SIG-M5 treated with dmso at 0.1 percent for 504 hours (cell line): ENCODE results near the gene PTPRM.
"Not testable (repeated sequence)": the region's sequence is repeated elsewhere in the genome, so short reads cannot be mapped to it uniquely, and the experiment has no call there.

ENCODE experiments used
- DNase-seq: peaks from one replicate; lab custom pipeline; 2025; ENCODE audit not compliant: unreplicated experiment; lab: John Stamatoyannopoulos, UW

The PTPRM gene

DNA sequence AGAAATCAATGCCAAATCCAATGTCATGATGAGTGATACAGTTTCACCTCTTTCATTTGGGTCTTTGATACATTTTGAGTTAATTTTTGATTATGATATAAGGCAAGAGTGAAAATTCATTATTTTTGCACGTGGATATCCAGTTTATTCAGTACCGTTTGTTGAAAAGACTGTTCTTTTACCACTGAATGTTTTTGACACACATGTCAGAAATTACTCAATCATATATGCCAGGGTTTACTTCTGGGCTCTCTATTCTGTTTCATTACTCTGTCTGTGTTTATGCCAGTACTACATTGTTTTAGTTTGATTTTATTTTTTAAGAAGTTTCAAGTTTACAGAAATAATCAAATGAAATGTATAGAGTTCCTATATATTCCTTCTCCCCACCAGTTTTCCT, 154.4 kb downstream of the PTPRM start:
- DNase-seq: no peak

DNA sequence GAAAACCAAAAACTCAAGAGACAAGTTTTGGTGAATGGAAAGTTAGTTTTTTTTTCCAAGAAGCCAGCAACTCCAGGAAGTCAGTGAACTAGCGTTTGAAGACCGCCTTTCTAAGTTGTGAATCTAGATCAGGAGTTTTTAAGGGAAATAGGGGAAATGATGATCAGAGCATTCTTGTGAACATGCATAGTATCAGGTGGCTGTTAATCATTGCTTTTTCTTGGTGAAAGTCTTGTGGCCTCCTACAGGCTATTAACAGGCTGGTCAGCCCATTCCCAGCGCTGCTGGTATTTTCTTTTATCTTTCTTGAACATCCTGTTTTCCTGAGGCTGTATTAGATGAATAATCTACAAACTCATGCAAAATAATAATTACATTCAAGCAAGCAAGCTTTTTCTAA, 155.8 kb downstream of the PTPRM start:
- no peak for DNase-seq

DNA sequence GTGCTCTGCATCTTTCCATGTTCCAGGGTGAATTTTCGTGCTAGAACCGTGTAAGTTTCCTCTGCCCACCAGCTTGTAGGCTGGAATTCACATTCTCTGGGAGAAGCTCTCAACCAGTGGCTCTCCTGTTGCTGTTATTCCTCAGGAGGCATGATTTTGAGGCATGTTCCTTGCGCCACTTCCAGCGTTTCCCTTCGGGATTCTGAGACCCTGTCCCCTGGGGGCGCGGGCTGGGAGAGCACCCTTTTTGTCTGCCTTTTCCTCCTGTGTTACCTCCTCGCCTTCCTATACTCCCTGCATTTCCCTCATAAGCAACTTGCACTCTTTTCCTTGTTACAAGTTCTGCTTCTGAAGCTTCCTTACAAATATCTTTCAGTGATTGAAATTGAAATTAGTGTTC, 156.4 kb downstream of the PTPRM start:
- DNase-seq: no peak

DNA sequence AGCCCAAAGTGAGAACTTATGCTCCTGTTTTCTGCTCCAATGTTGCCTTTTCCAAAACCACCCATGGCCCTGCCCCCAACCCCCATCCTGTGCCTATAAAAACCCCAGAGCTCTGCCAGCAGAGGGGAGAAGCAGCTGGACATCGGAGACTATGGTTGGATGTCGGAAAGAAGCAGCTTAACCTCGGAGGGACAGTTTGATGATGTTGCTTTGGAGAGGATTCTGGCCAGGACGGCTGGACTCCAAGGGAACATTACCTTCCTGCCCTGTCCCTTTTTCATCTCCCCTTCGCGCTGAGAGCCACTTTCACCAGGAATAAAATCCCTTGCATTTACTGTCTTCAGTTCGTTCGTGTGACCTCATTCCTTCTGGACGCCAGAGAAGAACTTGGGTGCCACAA, 158.4 kb downstream of the PTPRM start:
- DNase-seq: no peak

DNA sequence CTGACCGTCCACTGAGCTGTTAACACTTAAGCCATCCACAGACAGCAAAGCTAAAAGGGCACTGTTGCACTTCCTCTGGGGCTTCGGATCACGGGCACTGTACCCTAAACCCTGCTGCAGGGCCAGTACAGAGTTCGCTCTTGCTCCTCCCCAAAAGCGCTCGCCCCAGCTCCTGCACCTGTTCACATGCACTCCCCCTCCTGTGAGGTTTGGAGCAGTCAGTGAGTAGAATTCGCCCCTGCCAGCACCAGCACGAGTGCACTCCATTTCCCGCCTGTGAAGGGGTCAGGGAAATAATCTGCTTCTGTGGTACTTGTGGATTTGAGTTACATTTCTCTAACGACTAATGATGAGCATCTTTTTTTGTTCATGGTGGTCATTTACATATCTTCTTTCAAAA, 158.8 kb downstream of the PTPRM start:
- no peak for DNase-seq

DNA sequence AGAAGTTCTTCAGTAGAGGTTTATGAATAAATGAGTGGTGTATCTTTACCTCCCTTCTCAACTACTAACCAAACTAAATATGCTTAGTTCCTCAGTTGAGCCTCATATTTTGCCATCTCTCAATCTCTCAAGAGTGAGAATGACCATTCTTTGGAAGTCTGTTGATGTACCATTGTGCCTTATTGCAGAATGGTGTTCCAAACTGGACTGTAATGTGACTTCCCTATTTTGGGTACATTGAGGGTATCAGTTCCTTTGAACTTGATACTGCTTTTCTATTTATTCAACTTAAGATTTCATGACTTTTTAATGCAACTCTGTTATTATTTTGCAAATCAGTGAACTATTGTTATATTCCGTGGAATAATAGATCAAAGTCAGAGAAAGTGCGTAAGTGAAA, 159.4 kb downstream of the PTPRM start:
- no peak for DNase-seq

GRCh38 chr18:7727361-7728076, 160.4 kb downstream of the PTPRM start:
- no peak for DNase-seq

DNA sequence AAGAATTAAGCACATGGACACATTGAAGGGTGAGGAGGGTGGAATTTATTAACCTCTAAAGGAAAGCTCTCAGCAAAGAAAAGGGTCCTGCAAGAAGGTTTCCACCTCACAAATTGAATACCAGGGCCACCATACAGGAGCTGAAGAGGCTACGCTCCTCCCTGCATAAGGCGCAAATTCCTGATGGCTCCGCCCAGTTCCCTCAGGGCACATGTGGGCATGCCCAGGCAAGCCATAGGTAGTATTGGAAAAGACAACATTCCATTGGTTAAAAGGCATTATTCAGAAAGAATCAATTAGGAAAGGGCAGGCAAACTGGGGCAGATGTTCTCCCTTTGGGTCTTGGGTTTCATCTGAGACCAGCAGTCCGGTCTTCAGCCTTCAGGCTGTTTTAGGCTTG, 161.2 kb downstream of the PTPRM start:
- no peak for DNase-seq

DNA sequence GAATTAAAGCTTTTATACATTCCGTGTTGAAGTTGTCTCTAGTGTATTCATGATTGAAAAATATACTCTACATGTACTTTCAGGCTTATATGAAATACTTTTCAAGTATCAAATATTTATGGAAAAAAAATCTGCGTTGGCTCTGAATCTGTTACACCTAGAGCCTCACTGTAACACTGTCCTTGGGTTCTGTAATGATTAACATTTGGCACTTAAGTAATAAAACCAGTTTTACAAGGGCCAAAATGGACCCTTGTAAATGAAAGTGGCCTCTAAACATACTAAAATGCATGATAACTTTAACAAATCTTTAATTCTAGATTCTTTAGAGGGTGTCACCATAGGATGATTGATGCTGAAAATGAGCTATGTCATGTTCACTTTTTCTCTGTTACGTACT, 162.8 kb downstream of the PTPRM start:
- DNase-seq: no peak

DNA sequence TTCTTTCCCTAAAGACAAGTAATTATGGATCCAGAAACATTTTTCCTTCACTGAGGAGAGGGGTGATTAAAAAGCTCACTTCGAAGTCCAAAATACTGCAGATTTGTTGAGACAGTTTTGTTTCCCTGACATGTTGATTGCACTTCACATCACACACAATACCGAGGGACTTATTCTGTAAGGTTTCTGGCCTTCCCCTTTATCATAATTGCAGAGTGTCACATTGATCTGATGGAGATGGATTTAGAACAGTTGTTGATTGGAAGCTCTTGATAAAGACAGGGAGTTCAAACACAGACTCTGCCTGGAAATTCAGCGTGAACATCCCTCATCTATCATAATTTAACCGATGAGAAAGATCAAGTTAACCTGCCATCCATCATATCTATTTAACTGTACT, 163.6 kb downstream of the PTPRM start:
- DNase-seq: no peak

DNA sequence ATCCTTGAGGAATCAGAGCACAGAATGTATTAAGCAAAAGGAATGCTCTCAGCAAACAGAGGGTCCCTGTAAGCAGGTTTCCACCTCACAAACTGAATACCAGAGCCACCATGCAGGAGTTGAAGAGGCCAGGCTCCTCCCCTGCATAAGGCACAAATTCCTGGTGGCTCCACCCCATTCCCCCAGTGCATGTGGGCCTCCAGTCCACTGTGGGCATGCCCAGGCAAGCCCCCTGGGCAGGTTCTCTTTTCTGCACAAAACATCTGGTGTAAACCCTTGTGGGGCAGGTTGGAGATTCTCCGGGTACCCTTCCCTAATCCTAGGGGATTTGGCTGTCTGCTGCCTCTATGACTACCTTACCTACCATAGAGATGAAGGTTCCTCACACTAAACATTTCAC, 166.5 kb downstream of the PTPRM start:
- no peak for DNase-seq

DNA sequence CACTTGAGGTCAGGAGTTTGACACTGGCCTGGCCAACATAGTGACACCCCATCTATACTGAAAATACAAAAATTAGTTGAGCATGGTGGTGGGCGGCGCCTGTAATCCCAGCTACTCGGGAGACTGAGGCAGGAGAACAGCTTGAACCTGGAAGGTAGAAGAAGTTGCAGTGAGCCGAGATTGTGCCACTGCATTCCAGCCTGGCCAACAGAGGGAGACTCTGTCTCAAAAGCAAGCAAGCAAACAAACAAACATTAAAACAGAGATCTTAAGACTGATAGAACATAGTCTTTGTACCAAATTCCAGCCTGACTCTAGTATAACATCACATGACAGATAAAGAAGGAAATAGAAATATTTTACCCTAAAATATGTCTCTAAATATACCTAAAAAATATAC, 168.1 kb downstream of the PTPRM start:
- no peak for DNase-seq

DNA sequence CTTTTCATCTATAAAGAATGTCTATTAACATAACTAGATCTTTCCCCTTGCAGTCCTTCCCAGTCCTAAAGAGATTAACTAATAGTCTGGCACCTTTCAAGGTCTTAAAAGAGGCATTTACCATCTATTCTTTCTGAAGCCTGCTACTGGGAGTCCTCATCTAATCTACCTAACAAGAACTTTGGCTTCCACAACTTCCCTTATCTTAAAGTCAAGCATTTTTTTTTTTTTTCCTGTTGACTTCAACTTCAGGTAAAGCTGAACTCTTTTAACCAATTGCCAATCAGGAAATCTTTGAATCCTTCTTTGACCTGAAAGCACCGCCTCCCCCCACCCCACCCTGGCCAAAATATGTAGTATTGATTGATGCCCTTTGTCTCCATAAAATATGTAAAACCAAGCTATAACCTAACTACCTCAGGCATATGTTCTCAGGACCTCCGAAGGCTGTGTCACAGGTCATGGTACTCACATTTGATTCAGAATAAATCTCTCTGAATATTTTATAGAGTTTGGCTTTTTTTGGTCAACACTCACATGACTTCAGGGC, 168.6 kb downstream of the PTPRM start:
- DNase-seq: no peak

DNA sequence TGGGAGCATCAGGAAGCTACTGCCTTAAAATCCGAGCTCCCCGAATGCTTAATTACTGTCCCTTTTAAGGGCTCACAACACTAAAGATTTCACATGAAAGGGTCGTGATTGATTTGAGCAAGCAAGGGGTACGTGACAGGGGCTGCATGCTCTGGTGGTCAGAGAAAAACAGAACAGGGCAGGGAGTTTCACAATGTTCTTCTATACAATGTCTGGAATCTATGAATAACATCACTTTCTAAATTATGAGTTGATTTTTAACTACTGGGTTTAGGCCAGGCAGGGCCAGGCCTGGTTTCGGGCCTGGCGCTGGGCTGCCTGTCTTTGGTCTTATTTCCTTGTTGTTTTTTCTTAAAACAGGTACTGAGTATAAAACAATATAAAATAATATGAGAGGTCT, 169.4 kb downstream of the PTPRM start:
- DNase-seq: not testable (repeated sequence)

GRCh38 chr18:7737550-7737949, 170.4 kb downstream of the PTPRM start:
- DNase-seq: no peak

DNA sequence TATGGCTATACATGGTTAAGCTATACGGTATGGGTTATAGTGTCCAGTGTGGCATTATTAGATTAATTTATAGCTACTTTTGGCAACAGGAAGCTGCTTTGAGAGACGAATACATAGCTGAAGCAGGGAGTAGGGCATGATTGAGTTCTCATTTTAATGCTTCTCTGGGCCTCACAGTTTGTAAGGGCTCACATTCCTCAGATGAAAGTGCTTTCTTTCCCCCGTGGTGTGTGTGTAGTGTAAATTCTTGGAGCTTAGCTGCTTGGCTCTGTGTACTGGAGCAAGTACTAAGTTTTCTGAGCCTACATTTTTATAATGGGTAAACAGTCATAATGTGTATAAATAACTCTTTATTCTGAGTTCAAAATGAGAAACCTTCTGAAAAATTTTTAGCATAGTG, 173.7 kb downstream of the PTPRM start:
- no peak for DNase-seq

DNA sequence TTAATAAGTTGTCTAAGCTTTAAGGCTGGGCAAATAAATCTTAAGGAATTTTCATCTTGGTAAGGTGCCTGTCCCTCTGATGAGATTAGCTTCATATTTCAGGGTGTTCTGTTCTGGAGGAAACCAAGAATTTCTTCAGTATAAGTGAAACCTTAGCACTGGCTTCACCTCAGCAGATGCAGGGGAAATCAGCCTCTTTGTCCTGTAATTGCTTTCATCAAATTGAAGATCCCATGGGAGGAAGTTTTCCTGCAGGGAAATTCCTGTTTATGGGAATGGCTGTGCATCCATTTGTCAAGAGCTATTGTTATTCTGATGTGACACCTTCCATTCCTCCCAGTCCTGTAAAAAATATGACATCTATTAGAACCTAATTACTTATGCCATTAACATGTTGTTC, 174.5 kb downstream of the PTPRM start:
- DNase-seq: no peak

GRCh38 chr18:7742224-7742623, 175.1 kb downstream of the PTPRM start:
- no peak for DNase-seq

GRCh38 chr18:7743256-7743655, 176.1 kb downstream of the PTPRM start:
- no peak for DNase-seq

GRCh38 chr18:7746106-7746505, 179.0 kb downstream of the PTPRM start:
- no peak for DNase-seq

GRCh38 chr18:7748251-7749007, 181.3 kb downstream of the PTPRM start:
- DNase-seq: no peak

GRCh38 chr18:7749008-7749405, 181.9 kb downstream of the PTPRM start:
- no peak for DNase-seq
